Thyroid gland (tissue), 4 donors: ENCODE measurements around the gene CAPN1.
"Not testable (repeated sequence)": the region's sequence is repeated elsewhere in the genome, so short reads cannot be mapped to it uniquely, and the experiment has no call there.

ENCODE experiments used
- POLR2A ChIP-seq, 2 donors: fragments of 450-650 bp; IDR thresholded peaks; one replicate each; pipeline ENCODE4 v1.6.1; 2017; ENCODE audit warnings: antibody characterized with exemption in 2 of 2, mild to moderate bottlenecking in 2 of 2, moderate library complexity in 1 of 2
- TF ChIP-seq, protein P1 (sequence below), 6 experiments: fragments of 200-600 bp in 3 of 6; fragments of 450-650 bp in 3 of 6; sonication (generic) in 3 of 6; IDR thresholded peaks; one replicate each; pipeline ENCODE4 v1.5.1; 2016 to 2019; ENCODE audit warnings: antibody characterized with exemption in 6 of 6, mild to moderate bottlenecking in 2 of 6, inconsistent platforms in 1 of 6, moderate library complexity in 1 of 6

DNA sequence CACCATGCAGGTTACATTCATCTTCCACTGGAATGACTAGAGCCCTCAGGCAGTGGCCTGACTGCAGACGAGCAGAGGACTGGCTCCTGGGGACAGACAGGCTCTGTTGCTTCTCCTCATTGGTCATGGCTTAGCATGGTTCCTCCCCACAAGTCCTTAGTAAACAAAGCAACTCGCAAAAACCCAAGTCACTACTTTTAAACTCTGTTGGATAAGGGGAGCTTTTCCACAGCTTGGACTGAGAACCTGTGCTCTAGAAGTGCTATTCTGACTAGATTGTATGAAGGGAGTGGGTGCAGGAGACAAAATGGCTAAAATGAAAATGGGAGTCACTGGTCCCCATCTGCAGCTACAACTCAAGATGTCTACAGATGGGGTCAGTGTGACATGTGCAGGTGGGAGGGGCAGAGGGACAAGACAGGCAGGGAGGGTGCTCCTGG is 7.1 kb upstream of the CAPN1 start:
- not testable (repeated sequence) for TF ChIP-seq POLR2A (IDR thresholded peaks at IDR 0.05)
- TF ChIP-seq, protein P1, sequence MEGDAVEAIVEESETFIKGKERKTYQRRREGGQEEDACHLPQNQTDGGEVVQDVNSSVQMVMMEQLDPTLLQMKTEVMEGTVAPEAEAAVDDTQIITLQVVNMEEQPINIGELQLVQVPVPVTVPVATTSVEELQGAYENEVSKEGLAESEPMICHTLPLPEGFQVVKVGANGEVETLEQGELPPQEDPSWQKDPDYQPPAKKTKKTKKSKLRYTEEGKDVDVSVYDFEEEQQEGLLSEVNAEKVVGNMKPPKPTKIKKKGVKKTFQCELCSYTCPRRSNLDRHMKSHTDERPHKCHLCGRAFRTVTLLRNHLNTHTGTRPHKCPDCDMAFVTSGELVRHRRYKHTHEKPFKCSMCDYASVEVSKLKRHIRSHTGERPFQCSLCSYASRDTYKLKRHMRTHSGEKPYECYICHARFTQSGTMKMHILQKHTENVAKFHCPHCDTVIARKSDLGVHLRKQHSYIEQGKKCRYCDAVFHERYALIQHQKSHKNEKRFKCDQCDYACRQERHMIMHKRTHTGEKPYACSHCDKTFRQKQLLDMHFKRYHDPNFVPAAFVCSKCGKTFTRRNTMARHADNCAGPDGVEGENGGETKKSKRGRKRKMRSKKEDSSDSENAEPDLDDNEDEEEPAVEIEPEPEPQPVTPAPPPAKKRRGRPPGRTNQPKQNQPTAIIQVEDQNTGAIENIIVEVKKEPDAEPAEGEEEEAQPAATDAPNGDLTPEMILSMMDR (IDR thresholded peaks at IDR 0.05), result not testable (repeated sequence)
